Measurements from ENCODE around the gene NECAB3.
"Not testable (repeated sequence)": the region's sequence is repeated elsewhere in the genome, so short reads cannot be mapped to it uniquely, and the experiment has no call there.

NECAB3 gene

GRCh38 chr20:33704197-33704924 lies 30.1 kb upstream of the NECAB3 start:
- no peak overlapping the region for H3K4me3 ChIP-seq (ENCODE audit: control insufficient read depth, low read depth, low read length)
- no peak for DNase-seq (ENCODE audit: low read depth)
- no peak for TF ChIP-seq CTCF (IDR thresholded peaks at IDR 0.05; ENCODE audit: control insufficient read depth, insufficient read depth, low read depth, low read length, missing control alignments)

GRCh38 chr20:33703498-33704137 lies 29.4 kb upstream of the NECAB3 start:
- no peak for DNase-seq (ENCODE audit: low read depth)
- TF ChIP-seq CTCF (IDR thresholded peaks at IDR 0.05; ENCODE audit: control insufficient read depth, insufficient read depth, low read depth, low read length, missing control alignments), result no peak
- no peak overlapping the region for H3K4me3 ChIP-seq (ENCODE audit: control insufficient read depth, low read depth, low read length)

- H3K4me3 ChIP-seq (ENCODE audit: control insufficient read depth, low read depth, low read length), result no peak overlapping the region
- no peak for TF ChIP-seq CTCF (IDR thresholded peaks at IDR 0.05; ENCODE audit: control insufficient read depth, insufficient read depth, low read depth, low read length, missing control alignments)
- no peak for DNase-seq (ENCODE audit: low read depth)
These were observed 28.6 kb upstream of the NECAB3 start for GRCh38 chr20:33702861-33703260.

- DNase-seq (ENCODE audit: low read depth), result no peak
- H3K4me3 ChIP-seq (ENCODE audit: control insufficient read depth, low read depth, low read length), result no peak overlapping the region
- no peak for TF ChIP-seq CTCF (IDR thresholded peaks at IDR 0.05; ENCODE audit: control insufficient read depth, insufficient read depth, low read depth, low read length, missing control alignments)
These were observed 27.6 kb upstream of the NECAB3 start for GRCh38 chr20:33701629-33702450.

GRCh38 chr20:33700696-33701441 lies 26.6 kb upstream of the NECAB3 start:
- H3K4me3 ChIP-seq (ENCODE audit: control insufficient read depth, low read depth, low read length); DNase-seq (ENCODE audit: low read depth): not testable (repeated sequence)

- H3K4me3 ChIP-seq (ENCODE audit: control insufficient read depth, low read depth, low read length); DNase-seq (ENCODE audit: low read depth): not testable (repeated sequence)
These were observed 24.7 kb upstream of the NECAB3 start for GRCh38 chr20:33698966-33699365.

GRCh38 chr20:33697129-33697528 lies 22.9 kb upstream of the NECAB3 start:
- no peak overlapping the region for H3K4me3 ChIP-seq (ENCODE audit: control insufficient read depth, low read depth, low read length)
- TF ChIP-seq CTCF (IDR thresholded peaks at IDR 0.05; ENCODE audit: control insufficient read depth, insufficient read depth, low read depth, low read length, missing control alignments), result no peak
- DNase-seq (ENCODE audit: low read depth), result no peak
